Measurements from ENCODE around the gene PZP. TPM values are rescaled to one million over a fixed set of nuclear protein-coding genes. Genes with fewer than 3 reads are reported as not detected.

The PZP gene
- total RNA-seq, 1 experiment from 2014 or later: not detected

GRCh38 chr12:9127936-9128663 lies 80.1 kb downstream of the PZP start:
- no peak overlapping the region for H4K8ac ChIP-seq (replicated peaks; ENCODE audit: insufficient read length, low read depth, low read length)
- no CpG with 5 or more reads among the region's 36 CpGs for WGBS (ENCODE audit: extremely low coverage, insufficient read length, low lambda C conversion rate)
- H3K56ac ChIP-seq (ENCODE audit: insufficient read length, low read depth, low read length): no peak overlapping the region
- no peak overlapping the region for H3K4ac ChIP-seq (ENCODE audit: low read depth, low read length)
- no peak overlapping the region for H3K27ac ChIP-seq (ENCODE audit: insufficient read length, low read depth, low read length)
- no peak overlapping the region for H3K18ac ChIP-seq (ENCODE audit: insufficient read length, low read depth, low read length)
- no peak for TF ChIP-seq CTCF (conservative IDR thresholded peaks at IDR 0.05)
- H3K4me1 ChIP-seq (ENCODE audit: insufficient read depth, low read length): no peaks in the 10 kb centered on the region
- H3K4me2 ChIP-seq (ENCODE audit: insufficient read depth, insufficient read length, low read length): no peak overlapping the region
- H3K79me2 ChIP-seq (ENCODE audit: insufficient read depth, low read length): no peaks in the 10 kb centered on the region
- no peak overlapping the region for H3K9ac ChIP-seq (ENCODE audit: extremely low read depth, insufficient read length, low read length)
- no peak overlapping the region for H3K23ac ChIP-seq (ENCODE audit: insufficient read length, low read depth, low read length)
- Mint-ChIP-seq H3K27ac (no peak overlapping the region; a peak in 2 of 7 replicates), H3K9me3 (peaks cover 2% of the 10 kb centered on the region in 2 experiments; a peak in 2 of 5 replicates), H3K4me1 (no peaks in the 10 kb centered on the region), H3K4me3 (no peak overlapping the region), H3K36me3 (ENCODE audit: insufficient read depth in 1 of 3, low read depth in 3 of 3) (peaks cover 0 to 9% (median 0%) of the 10 kb centered on the region in 3 experiments; a peak in 2 of 7 replicates), H3K27me3 (ENCODE audit: low read depth) (no peaks in the 10 kb centered on the region)
- no peaks in the 10 kb centered on the region for H3K79me1 ChIP-seq (ENCODE audit: insufficient read depth, low read depth, low read length, poor library complexity, severe bottlenecking)
- H4K5ac ChIP-seq (ENCODE audit: insufficient read length, low read depth, low read length): no peak overlapping the region
- no peaks in the 10 kb centered on the region for H3K27me3 ChIP-seq (ENCODE audit: insufficient read depth, low read length)
- H2BK15ac ChIP-seq (ENCODE audit: low read depth, low read length): no peak overlapping the region
- no peak overlapping the region; the same call in 1 of the 2 replicates for H3K14ac ChIP-seq (ENCODE audit: insufficient read depth, low read length)
- H3K9me3 ChIP-seq (ENCODE audit: control insufficient read depth, low read depth, low read length): no peaks in the 10 kb centered on the region
- no peak overlapping the region for H4K91ac ChIP-seq (ENCODE audit: insufficient read length, low read depth, low read length)
- no peaks in the 10 kb centered on the region for H4K20me1 ChIP-seq (ENCODE audit: control insufficient read depth, insufficient read depth, insufficient read length)
- no peak overlapping the region for H2AK5ac ChIP-seq (ENCODE audit: insufficient read length, low read length)
- H2BK12ac ChIP-seq (ENCODE audit: insufficient read length, low read depth, low read length): no peak overlapping the region
- no peaks in the 10 kb centered on the region for H3K23me2 ChIP-seq (ENCODE audit: insufficient read length, low read depth, low read length, poor library complexity, severe bottlenecking)
- H2BK5ac ChIP-seq (ENCODE audit: insufficient read length, low read length): no peak overlapping the region
- DNase-seq: no peak
- H2AFZ ChIP-seq (ENCODE audit: low read length): no peak overlapping the region
- no peak overlapping the region for H2BK120ac ChIP-seq (ENCODE audit: low read depth, low read length, poor library complexity, severe bottlenecking)
- H3T11ph ChIP-seq (ENCODE audit: low read length): no peak overlapping the region
- H2BK20ac ChIP-seq (ENCODE audit: low read depth, low read length, poor library complexity, severe bottlenecking): no peak overlapping the region

Measured in H9 (cell line).